K562 (cell line): ENCODE data around the gene YJEFN3. TPM values are rescaled to one million over a fixed set of nuclear protein-coding genes. Genes with fewer than 3 reads are reported as not detected.

ENCODE experiments used
- ATAC-seq: fragments of 200-7000 bp; cut with Tn5 transposase; 3 replicates; pipeline ENCODE4 v1.9.1; 2020; ENCODE audit warnings: moderate library complexity
- BruUV-seq: library from RNA; stranded (reverse); fragments of 400-500 nt; replicated peaks from 2 replicates; lab custom pipeline; 2021; lab: Mats Ljungman, UMichigan
- CTCF ChIA-PET: fragments of 300-600 bp; formaldehyde crosslinking; extraction: SDS; loops from one replicate; lab custom pipeline; 2021; ENCODE audit warnings: low intra/inter-chr PET ratio; lab: Yijun Ruan, JAX
- POLR2A ChIA-PET: fragments of 300-600, 350-650 bp; sonication (Branson Sonifier 250); formaldehyde crosslinking; extraction: SDS; loops from one replicate; lab custom pipeline; 2021; ENCODE audit warnings: antibody characterized with exemption, inconsistent platforms; lab: Yijun Ruan, JAX
- DNase-seq, 4 experiments: peaks; one replicate each; pipeline versions ENCODE4 v3.0.0 to v3.0.0-alpha.2; 2011 to 2018; ENCODE audit warnings: low spot score in 3 of 4, mixed read lengths in 3 of 4; ENCODE audit errors: extremely low read depth in 1 of 4
- FAIRE-seq: peaks from 2 replicates; lab custom pipeline; 2011; peaks lifted over from hg19 to GRCh38; lab: Jason Lieb, UNC
- H2AFZ ChIP-seq: 2 replicates; pipeline ENCODE4 v1.6.0; 2011; ENCODE audit warnings: low read depth, low read length, control low read depth, inconsistent platforms
- H3K27ac ChIP-seq: fragments of 200-600 bp; 3 replicates; pipeline ENCODE4 v1.8.0; 2011; ENCODE audit warnings: low read depth, mild to moderate bottlenecking, control low read depth, inconsistent platforms, low read length, moderate library complexity, mixed read lengths; ENCODE audit errors: extremely low read depth
- H3K27me3 ChIP-seq, 2 experiments: fragments of 300-600 bp in 1 of 2; 2 replicates in 1 of 2; 3 replicates in 1 of 2; pipeline versions ENCODE4 v1.6.0 to v1.8.0; 2011; ENCODE audit warnings: inconsistent platforms in 2 of 2, low read length in 2 of 2, mild to moderate bottlenecking in 1 of 2, mixed read lengths in 1 of 2, moderate library complexity in 1 of 2; ENCODE audit not compliant: control insufficient read depth in 2 of 2, insufficient read depth in 2 of 2
- H3K36me3 ChIP-seq: fragments of 300-600 bp; 3 replicates; pipeline ENCODE4 v1.8.0; 2011; ENCODE audit warnings: mild to moderate bottlenecking, low read length, inconsistent platforms; ENCODE audit not compliant: control insufficient read depth, insufficient read depth
- H3K4me1 ChIP-seq, 2 experiments: fragments of 200-600 bp in 1 of 2; replicated peaks in 1 of 2; 2 replicates in 1 of 2; 3 replicates in 1 of 2; pipeline versions ENCODE4 v1.5.1 to v1.8.0; 2011; ENCODE audit warnings: inconsistent platforms in 2 of 2, low read length in 2 of 2, mild to moderate bottlenecking in 1 of 2, mixed read lengths in 1 of 2, moderate library complexity in 1 of 2; ENCODE audit not compliant: control insufficient read depth in 2 of 2, insufficient read depth in 2 of 2
- H3K4me2 ChIP-seq: 2 replicates; pipeline ENCODE4 v1.6.1; 2011; ENCODE audit warnings: low read length, control low read depth, inconsistent platforms, mixed read lengths; ENCODE audit not compliant: insufficient read depth
- H3K4me3 ChIP-seq: fragments of 200-600 bp; sonication (generic), shearing (Covaris generic); 2 replicates; pipeline ENCODE4 v1.5.1; 2016; ENCODE audit warnings: control low read depth, inconsistent platforms
- H3K79me2 ChIP-seq: fragments of 200-600 bp; 3 replicates; pipeline ENCODE4 v1.8.0; 2011; ENCODE audit warnings: low read length, inconsistent platforms; ENCODE audit not compliant: control insufficient read depth, insufficient read depth
- H3K9ac ChIP-seq, 2 experiments: 2 replicates each; pipeline versions ENCODE4 v1.6.0 to v1.6.1; 2011; ENCODE audit warnings: low read depth in 2 of 2, low read length in 2 of 2, control low read depth in 1 of 2, inconsistent platforms in 1 of 2, mild to moderate bottlenecking in 1 of 2, mixed read lengths in 1 of 2; ENCODE audit not compliant: insufficient read depth in 1 of 2
- H3K9me1 ChIP-seq: one replicate; pipeline ENCODE4 v1.6.0; 2011; ENCODE audit warnings: inconsistent platforms, mild to moderate bottlenecking, low read length, moderate library complexity; ENCODE audit not compliant: control insufficient read depth, insufficient read depth
- H3K9me3 ChIP-seq: replicated peaks from 2 replicates; pipeline ENCODE4 v1.5.1; 2011; ENCODE audit warnings: low read depth, low read length, inconsistent platforms; ENCODE audit not compliant: control insufficient read depth, insufficient read depth
- H4K20me1 ChIP-seq: replicated peaks from 2 replicates; pipeline ENCODE4 v1.6.1; 2011; ENCODE audit warnings: low read length, inconsistent platforms, mixed read lengths; ENCODE audit not compliant: control insufficient read depth, insufficient read depth
- CBX1 ChIP-seq: sonication (generic); IDR thresholded peaks from 2 replicates; pipeline ENCODE4 v1.6.1; 2016; ENCODE audit warnings: antibody characterized with exemption, low read depth, mild to moderate bottlenecking
- CBX5 ChIP-seq: IDR thresholded peaks from 2 replicates; pipeline ENCODE4 v1.6.1; 2014; ENCODE audit warnings: low read depth, borderline replicate concordance
- CGGBP1 ChIP-seq: fragments of 250-450 bp; sonication (Bioruptor Pico); IDR thresholded peaks from 2 replicates; pipeline ENCODE4 v1.9.0; 2021; ENCODE audit warnings: mild to moderate bottlenecking
- CTCF ChIP-seq, 3 experiments: IDR thresholded peaks in 2 of 3; conservative IDR thresholded peaks in 1 of 3; 2 replicates each; pipeline ENCODE4 v1.5.1; 2011 to 2012; ENCODE audit warnings: low read length in 3 of 3, mild to moderate bottlenecking in 3 of 3, control low read depth in 2 of 3, improper control_type of control experiment in 1 of 3, inconsistent platforms in 1 of 3, low read depth in 1 of 3, mixed read lengths in 1 of 3, moderate library complexity in 1 of 3; ENCODE audit not compliant: insufficient read depth in 2 of 3
- EHMT2 ChIP-seq: fragments of 450-650 bp; IDR thresholded peaks from 2 replicates; pipeline ENCODE4 v1.6.1; 2018; ENCODE audit warnings: antibody characterized with exemption
- FIP1L1 ChIP-seq: fragments of 200-400 bp; formaldehyde crosslinking; IDR thresholded peaks from 2 replicates; pipeline ENCODE4 v1.6.1; 2018; ENCODE audit warnings: mild to moderate bottlenecking, low read depth, low read length; ENCODE audit not compliant: poor library complexity, severe bottlenecking
- KDM1A ChIP-seq, 2 experiments: fragments of 450-650 bp; IDR thresholded peaks; 2 replicates each; pipeline ENCODE4 v1.6.1; 2016; ENCODE audit warnings: mild to moderate bottlenecking in 2 of 2
- MIER1 ChIP-seq: fragments of 450-650 bp; IDR thresholded peaks from 2 replicates; pipeline ENCODE4 v1.6.1; 2016; ENCODE audit warnings: antibody characterized with exemption, mild to moderate bottlenecking, low read depth
- PTBP1 ChIP-seq: fragments of 200-400 bp; formaldehyde crosslinking; IDR thresholded peaks from 2 replicates; pipeline ENCODE4 v1.6.1; 2017; ENCODE audit warnings: low read depth, low read length
- RAD21 ChIP-seq, 2 experiments: fragments of 250-450 bp in 1 of 2; fragments of 450-650 bp in 1 of 2; sonication (Bioruptor Pico) in 1 of 2; formaldehyde crosslinking in 1 of 2; IDR thresholded peaks in 1 of 2; conservative IDR thresholded peaks in 1 of 2; 2 replicates each; pipeline versions ENCODE4 v1.4.0 to v1.8.0; 2020 to 2022; ENCODE audit warnings: mild to moderate bottlenecking in 2 of 2, moderate library complexity in 1 of 2
- RBM22 ChIP-seq: fragments of 200-400 bp; formaldehyde crosslinking; IDR thresholded peaks from 2 replicates; pipeline ENCODE4 v1.6.1; 2018; ENCODE audit warnings: low read length, low read depth; ENCODE audit not compliant: poor library complexity, severe bottlenecking
- SMAD2 ChIP-seq: fragments of 150-350 bp; IDR thresholded peaks from 2 replicates; pipeline ENCODE4 v1.6.1; 2014; ENCODE audit warnings: low read depth, mild to moderate bottlenecking, low read length
- SREBF1 ChIP-seq: fragments of 150-350 bp; IDR thresholded peaks from 2 replicates; pipeline ENCODE4 v1.6.1; 2014; ENCODE audit warnings: antibody characterized with exemption, low read depth, low read length, borderline replicate concordance
- ZNF134 ChIP-seq: fragments of 250-450 bp; sonication (Bioruptor Pico); conservative IDR thresholded peaks from 2 replicates; pipeline ENCODE4 v1.4.0; 2020
- ZNF57 ChIP-seq: fragments of 450-650 bp; formaldehyde crosslinking; IDR thresholded peaks from 2 replicates; pipeline ENCODE4 v1.4.0; 2020; ENCODE audit warnings: mild to moderate bottlenecking, moderate library complexity
- ZNF644 ChIP-seq: fragments of 200-800 bp; sonication (Bioruptor generic); IDR thresholded peaks from 2 replicates; pipeline ENCODE4 v1.6.1; 2016; ENCODE audit warnings: low read depth, missing genetic modification characterization, missing compliant biosample characterization
- ZSCAN32 ChIP-seq: fragments of 450-650 bp; formaldehyde crosslinking; IDR thresholded peaks from 2 replicates; pipeline ENCODE4 v1.4.0; 2020; ENCODE audit warnings: mild to moderate bottlenecking, moderate library complexity
- WGBS: fragments of 100-300 bp; shearing (Covaris generic); methylation state at CpG from one replicate; pipeline ENCODE4 v1.1.6; 2016; ENCODE audit warnings: low coverage, mixed read lengths; ENCODE audit not compliant: insufficient coverage; ENCODE audit errors: missing lambda C conversion rate; 5-methylcytosine and 5-hydroxymethylcytosine counted together
- in situ Hi-C: fragments of 300-500 bp; cut with MboI; formaldehyde crosslinking; loops from 4 replicates; pipeline ENCODE4 v1.15.0; 2018; ENCODE audit warnings: inconsistent platforms, mixed read lengths
- intact Hi-C: fragments of 100-400 bp; cut with micrococcal nuclease; formaldehyde crosslinking; loops from 2 replicates; pipeline ENCODE4 v1.14.2; 2022
- polyA plus RNA-seq, 8 experiments: library from polyadenylated mRNA; depleted of rRNA in 4 of 8; stranded (reverse) in 5 of 8; unstranded in 3 of 8; fragments of >200 nt; fragmentation: Nextera tagmentation in 2 of 8; fragmentation: Illumina TruSeq in 1 of 8; extraction: Ambion mirVana in 2 of 8; extraction: Trizol in 1 of 8; gene quantifications; 2 replicates each; pipeline versions ENCODE4 v1.2.1 to v1.2.3, GENCODE V29; 2011 to 2014; ENCODE audit warnings: inconsistent platforms in 1 of 8, missing spikeins in 1 of 8
- total RNA-seq, 7 experiments: library from RNA; depleted of rRNA in 6 of 7; stranded (reverse); fragments of >200 nt in 6 of 7; fragmentation: Illumina TruSeq in 2 of 7; extraction: Trizol in 2 of 7; gene quantifications; 2 replicates each; pipeline versions ENCODE4 v1.2.1 to v1.2.3, GENCODE V29; 2011 to 2021; ENCODE audit warnings: low replicate concordance in 1 of 7

The YJEFN3 gene
- total and polyA plus RNA-seq, 9 of the 15 experiments (the other 6 are each of a cell fraction or from before 2014, with no cell fraction given), result 0.04 to 5.8 (median 1.3) TPM; not detected in 1

- TF ChIP-seq CTCF (IDR thresholded peaks at IDR 0.05 in 2 of 3, conservative IDR thresholded peaks at IDR 0.05 in 1 of 3; ENCODE audit: insufficient read depth in 2 of 3, low read depth in 1 of 3, low read length in 3 of 3) (peak; percentile 60 to 76 (median 66)), KDM1A (IDR thresholded peaks at IDR 0.05) (peak in 1 of 2 experiments; percentile 61; a peak in 2 of 4 replicates), CBX1 (no peak), RAD21 (CRISPR knock-in tag; conservative IDR thresholded peaks at IDR 0.05 in 1 of 2, IDR thresholded peaks at IDR 0.05 in 1 of 2) (peak in 1 of 2 experiments; percentile 61; a peak in 2 of 4 replicates)
- TF ChIP-seq, all 486 proteins: peak for 8
Observed at GRCh38 chr19:19552798-19553197, 24.1 kb downstream of the YJEFN3 start (continued).

GRCh38 chr19:19553670-19554069 is 25.0 kb downstream of the YJEFN3 start:
- H3K36me3 ChIP-seq, result no peaks in the 10 kb centered on the region
- CTCF ChIA-PET, result interaction anchor here (1.3 kb wide), 1 partner anchor 21 kb away, joined by 9 read pairs; no protein-coding TSS in a partner anchor
- intact Hi-C loops (loop anchor here (1.0 to 5.0 kb wide), 2 partner anchors 21 to 89 kb away; partner anchors contain the start of gene GMIP), in situ Hi-C loops (loop anchor here (10.0 kb wide), 1 partner anchor 401 kb away; no protein-coding TSS in a partner anchor)
- FAIRE-seq (no peak), DNase-seq (no peak), ATAC-seq (no peak)
- WGBS, result 18% methylated on average over 10 of the region's 10 CpGs
- peaks cover 0 to 29% of the 10 kb centered on the region in 2 experiments; a peak in 2 of 5 replicates for H3K4me1 ChIP-seq
- H3K9me1 ChIP-seq, result no peaks in the 10 kb centered on the region
- H4K20me1 ChIP-seq, result 0 out of 2 replicates have a peak, but pooled peaks cover 5% of the 10 kb centered on the region
- peaks cover 2 to 37% of the 10 kb centered on the region in 2 experiments; a peak in 4 of 5 replicates for H3K27me3 ChIP-seq
- no peak overlapping the region for H2AFZ ChIP-seq
- H3K9ac ChIP-seq, result no peak overlapping the region
- no peak overlapping the region for H3K4me2 ChIP-seq
- no peaks in the 10 kb centered on the region for H3K9me3 ChIP-seq
- no peak overlapping the region for H3K4me3 ChIP-seq
- POLR2A ChIA-PET, result interaction anchor here (0.7 kb wide), 1 partner anchor 21 kb away, joined by 3 read pairs; no protein-coding TSS in a partner anchor
- no peak overlapping the region for H3K27ac ChIP-seq
- no peak for TF ChIP-seq ZNF644 (tag)
- no peak for TF ChIP-seq EHMT2
- TF ChIP-seq RBM22, result no peak
- no peak for TF ChIP-seq ZSCAN32 (CRISPR knock-in tag)
- TF ChIP-seq SMAD2, result no peak
- TF ChIP-seq PTBP1, result 0 out of 2 replicates have a peak, but pooled peaks have one; percentile 83
- TF ChIP-seq ZNF134 (CRISPR knock-in tag), result no peak
- peak; percentile 85 for TF ChIP-seq MIER1
- no peak for TF ChIP-seq CGGBP1 (CRISPR knock-in tag)
- TF ChIP-seq SREBF1, result no peak
- no peak for TF ChIP-seq ZNF57 (CRISPR knock-in tag)
- TF ChIP-seq CBX5, result no peak
- TF ChIP-seq FIP1L1, result no peak
- H3K79me2 ChIP-seq, result no peaks in the 10 kb centered on the region
- BruUV-seq, result no TSS peak
